GM18498 (cell line): ENCODE results near the gene HIPK2.

ENCODE experiments used
- ATAC-seq: cut with Tn5 transposase; IDR thresholded peaks from one replicate; pipeline ENCODE4 v1.9.1; 2021; ENCODE audit warnings: mild to moderate bottlenecking, moderate library complexity; ENCODE audit not compliant: unreplicated experiment

Gene HIPK2

DNA sequence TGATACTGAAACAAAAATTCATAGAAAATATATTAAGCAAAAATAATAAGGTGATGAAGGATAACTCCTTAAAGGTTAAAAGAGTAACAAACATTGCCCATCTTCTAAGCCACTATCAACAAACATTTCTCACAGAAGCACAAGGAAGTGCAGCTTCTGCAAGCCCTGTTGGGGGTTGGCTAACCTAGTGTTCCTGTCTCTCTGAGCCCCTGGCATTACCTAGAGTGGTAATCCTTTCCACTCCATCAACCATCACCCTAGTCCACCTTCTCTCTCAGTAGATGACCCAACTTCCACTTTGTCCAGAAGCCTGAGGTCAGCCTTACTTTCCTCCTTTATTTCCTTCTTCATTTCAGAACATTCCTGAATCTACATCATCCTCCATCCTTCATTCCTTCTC, 59.7 kb downstream of the HIPK2 start:
- ATAC-seq: no peak

DNA sequence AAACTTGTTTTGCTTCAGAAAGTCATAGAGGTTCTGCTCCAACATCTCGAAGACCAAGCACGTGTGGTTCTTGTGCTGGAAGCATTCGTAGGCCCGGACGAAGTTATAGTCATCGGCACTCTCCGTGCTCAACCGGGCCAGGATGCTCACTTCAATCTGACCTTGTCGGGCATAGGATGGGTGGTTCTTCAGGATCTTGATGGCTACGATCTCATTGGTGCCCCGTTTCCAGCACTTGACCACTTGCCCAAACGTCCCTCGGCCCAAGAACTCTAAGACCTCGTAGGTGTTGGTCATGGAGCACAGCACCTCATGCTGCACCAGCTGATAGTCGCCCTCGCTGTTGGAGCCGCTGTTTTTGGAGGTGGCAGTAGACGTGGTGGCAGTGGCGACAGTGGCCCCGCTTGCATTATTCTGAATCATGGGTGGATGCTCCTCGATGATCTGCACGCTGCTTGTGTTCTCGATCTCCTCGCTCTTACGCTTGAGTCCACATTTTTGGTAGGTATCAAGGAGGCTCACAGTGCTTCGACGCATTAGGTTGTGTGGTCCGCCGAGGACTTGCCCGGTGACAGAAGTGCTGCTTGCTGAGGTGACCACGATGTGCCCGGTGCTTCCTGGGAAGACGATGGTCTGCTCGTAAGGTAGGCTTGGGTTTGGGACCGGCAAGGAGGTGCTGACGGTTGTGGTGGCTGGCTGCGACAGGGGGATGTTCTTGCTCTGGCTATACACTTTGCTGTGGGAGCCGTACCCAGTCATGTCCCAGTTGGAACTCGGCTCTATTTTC, 61.4 kb downstream of the HIPK2 start:
- no peak for ATAC-seq

DNA sequence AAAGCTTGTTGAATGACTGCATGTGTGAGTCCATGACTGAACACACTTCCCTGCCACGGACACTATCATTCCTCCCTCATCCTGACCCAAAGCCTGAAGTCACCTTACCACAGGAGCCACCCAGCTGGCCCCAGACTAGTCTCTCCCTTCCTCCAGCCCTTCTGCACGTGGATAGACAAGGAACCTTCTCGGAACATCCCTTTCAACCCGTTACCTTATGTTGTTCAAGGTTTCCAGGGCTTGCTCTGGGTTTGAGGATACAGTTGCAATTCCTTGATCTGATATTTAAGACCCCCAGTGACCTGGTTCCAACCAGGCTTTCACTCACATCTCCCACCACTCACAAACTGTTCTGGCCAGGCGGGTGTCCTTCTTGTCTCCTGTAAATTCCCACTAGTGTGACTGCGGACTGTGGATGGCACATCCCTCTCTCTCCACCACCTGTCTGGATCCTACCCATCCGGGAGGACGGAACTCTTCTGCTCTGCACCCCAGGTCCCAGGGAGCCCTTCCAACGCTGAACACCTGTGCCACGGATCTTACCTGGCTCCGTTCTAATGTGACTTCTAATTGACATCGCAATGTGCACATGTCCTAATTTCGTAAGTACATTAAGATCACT, 62.5 kb downstream of the HIPK2 start:
- no peak for ATAC-seq

DNA sequence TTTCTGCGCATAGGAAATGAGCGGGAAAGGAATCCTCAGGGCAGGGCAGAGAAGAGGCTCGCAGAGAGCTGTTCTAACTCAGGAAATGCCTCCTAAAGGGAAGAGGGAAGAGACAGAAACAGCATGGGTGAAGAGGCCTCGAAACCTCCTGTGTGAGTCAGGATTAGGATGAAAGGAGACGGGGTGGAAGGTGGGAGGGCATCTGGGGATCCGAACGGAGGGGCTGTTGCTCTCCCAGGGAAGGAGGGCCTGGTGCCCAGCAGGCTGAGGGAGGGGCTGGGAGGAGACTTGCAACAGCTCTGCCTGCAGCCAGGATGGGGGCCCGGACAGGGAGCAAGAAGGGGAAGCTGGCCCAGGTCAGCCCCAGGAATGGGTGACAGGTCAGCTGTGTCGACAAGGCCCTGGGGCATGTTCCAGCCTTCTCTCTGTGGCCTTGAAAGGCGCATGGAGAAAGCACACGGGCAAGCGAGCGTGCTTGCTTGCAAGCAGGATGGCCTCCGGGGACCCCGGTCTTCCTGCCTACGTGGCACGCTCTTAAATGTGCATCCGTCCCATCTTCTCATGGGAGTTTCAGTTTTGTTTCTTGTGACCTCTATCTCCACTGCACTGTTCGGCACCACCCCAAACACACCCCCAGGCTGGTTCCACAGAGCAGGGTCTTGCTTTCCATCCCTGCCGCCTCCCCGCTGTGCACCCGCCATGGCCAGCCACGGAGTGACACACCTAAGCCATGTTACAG, 63.5 kb downstream of the HIPK2 start:
- peak; percentile 94 for ATAC-seq

DNA sequence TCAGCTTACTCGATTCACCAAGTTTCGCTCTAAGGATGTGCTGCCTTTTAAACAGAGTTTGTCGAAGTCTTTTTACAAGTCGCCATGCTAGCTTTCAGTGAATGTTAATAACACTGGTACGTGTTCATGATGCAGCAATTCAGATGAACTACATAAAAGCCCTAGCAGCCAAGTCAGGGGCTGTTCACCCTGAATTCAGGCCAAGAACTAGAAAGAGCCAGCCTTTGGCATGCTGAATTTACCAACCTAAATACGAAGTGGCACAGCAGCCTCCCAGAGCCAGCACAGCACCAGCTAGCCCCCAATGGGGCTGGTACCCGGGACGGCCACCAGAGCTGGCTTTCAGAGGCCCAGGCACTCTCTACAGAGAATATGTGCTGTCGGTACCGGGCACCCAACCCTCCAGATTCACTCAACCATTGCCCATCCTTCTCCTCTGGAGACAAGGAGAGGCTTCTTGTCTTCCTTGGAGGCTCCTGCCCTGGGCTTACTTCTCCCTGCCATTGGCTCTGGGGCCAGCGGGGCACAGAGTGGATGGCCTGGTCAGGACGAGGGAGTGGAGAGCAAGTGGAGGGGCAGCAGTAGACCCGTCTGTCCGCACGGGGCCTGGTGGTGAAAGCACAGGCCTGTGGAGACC, 64.2 kb downstream of the HIPK2 start:
- no peak for ATAC-seq

DNA sequence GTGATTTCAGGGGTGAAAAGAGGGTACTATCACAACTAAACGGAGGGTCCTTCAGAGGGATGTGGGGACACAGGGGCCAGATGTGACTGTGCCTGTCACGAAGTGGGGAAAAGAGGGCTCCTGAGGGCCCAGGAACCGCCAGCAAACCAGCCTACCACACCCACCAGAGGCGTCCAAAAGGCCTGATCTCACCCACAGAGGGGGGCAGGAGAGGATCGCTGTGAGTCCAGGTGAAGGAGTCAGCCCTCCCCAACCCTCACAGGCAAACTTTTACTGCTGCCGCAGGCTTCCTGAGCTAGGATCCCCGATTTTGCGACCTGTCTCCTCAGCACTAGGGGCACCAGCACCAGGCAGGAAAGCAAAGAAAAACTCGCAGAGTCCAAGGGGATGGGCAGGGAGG, 64.7 kb downstream of the HIPK2 start:
- ATAC-seq: no peak

DNA sequence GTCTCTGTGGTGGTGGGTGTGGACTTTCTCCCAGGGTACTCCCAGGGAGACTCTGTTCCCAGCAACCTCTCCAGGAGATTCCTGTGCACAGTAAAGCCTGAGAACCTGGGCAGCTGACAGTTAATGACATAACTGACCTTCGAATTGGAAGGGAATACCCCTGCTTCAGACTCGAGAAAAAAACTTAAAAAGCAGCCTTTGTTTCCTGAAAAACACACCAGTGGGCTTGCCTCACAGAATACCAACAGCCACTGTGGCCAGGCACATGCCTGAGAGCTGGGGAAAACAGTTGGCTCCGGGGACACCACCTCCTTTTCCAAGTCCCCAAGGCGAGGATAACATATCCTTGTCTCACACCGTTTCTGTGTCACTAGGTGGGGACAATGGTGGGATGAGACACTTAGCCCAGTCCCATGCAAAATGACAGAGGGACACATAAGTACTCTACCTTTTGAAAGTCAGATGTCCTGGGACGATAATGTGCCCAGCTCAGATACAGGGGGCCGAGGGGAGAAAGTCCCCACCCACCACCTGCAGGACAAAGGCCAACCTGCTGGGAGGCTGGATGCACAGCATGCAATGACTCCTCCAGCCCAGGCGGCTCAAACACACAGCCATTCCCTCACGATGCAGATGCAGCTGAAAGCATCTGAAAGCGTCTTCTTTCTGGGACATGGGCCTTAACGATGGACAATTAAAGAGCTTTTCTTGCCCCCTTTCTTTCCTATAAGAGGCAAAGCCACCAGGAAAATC, 65.6 kb downstream of the HIPK2 start:
- ATAC-seq: no peak

DNA sequence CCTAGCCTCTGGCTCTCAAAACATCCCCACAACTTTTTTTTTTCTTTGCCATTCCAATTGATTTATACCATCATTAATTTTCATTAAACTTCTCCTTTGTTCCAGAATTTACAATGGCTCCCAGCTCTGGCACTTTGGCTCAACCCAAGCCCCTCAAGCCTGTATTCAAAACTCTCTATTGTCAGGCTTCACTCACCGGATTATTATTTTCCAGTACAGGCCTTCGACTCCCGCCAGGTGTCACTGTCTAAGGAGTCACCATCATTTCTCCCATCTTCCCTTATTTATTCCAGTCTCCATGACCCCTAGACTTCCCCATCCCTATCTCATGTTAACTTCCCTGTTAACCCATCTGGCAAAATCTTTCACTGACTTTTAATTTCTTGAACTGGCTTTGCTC, 67.8 kb downstream of the HIPK2 start:
- no peak for ATAC-seq

DNA sequence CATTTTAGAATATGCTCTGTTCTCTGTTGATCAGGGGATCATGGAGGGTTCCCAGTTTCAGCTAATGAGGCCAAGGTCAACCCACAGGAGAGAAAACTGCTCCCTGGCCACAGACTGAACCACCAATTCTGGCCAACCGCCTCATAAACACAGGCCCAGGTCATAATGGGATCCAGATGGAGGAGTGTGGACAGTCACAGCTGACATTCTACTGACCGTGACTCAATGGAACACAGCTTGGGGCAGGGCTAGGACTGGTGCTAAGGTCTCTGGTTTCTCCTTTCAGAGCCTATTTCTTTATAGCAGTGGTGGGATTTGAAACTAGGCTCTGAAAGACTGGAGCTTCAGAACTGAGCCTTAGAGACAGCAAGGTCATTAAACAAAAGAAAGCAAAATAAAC, 68.3 kb downstream of the HIPK2 start:
- no peak for ATAC-seq

DNA sequence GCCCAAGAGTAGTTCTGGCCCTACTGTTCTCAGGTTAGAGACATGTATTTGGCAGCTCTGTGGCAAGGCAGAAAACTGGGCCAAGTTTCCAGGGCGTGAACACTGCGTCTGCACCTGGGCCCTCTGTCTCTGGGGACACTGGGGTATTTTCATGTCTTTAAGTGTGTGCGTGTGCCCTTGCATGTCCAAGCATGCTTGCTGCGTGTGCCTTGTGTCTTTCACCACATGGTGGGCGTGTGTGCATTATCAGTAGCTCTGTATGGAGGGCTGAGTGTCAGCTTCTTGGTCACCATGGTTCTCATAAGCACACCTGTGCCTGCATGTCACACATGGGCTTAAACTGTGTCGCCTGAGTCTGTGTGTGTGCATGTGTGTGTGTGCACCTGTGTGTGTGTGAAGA, 69.3 kb downstream of the HIPK2 start:
- peak; percentile 63 for ATAC-seq

DNA sequence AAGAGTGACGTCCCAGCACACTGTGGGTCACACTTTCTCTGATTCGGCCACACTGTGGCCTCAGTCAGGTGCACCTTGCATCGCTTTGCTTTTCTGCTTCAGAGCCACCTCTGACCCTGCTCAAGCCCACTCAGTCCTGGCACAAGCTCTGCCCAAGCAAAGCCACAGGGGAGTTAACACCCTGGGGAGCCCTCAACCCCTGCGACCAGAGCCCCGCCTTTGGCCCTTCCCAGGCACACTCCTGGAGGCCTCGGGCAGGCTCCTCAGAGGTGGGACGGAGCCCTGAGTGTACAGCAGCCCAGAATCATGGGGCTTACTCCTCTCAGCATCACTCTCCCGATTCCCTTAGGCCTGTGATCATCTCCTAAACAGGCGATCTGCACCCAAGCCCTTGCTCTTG, 71.0 kb downstream of the HIPK2 start:
- no peak for ATAC-seq

DNA sequence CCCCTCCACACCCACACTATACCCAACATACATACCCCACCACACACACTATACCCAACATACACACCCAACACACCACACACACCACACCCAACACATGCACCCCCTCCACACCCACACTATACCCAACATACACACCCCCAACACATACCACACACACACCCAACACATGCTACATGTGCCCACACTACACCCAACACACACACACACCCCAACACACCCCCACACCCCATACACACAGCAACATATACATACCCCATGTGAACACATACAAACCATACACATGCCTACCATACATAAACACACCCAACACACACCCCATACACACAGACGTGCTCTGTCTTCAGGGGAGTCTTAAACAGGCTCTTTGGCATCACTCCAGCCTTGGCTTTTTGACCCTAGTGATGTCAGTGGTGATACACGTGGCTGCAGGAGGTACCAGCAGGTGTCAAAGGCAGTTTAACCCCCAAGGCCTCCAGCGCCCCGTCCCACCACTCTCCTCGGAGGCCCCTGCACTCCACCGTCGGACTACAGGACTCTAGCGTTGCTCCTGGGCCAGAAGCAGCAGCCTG, 73.4 kb downstream of the HIPK2 start:
- ATAC-seq: no peak

DNA sequence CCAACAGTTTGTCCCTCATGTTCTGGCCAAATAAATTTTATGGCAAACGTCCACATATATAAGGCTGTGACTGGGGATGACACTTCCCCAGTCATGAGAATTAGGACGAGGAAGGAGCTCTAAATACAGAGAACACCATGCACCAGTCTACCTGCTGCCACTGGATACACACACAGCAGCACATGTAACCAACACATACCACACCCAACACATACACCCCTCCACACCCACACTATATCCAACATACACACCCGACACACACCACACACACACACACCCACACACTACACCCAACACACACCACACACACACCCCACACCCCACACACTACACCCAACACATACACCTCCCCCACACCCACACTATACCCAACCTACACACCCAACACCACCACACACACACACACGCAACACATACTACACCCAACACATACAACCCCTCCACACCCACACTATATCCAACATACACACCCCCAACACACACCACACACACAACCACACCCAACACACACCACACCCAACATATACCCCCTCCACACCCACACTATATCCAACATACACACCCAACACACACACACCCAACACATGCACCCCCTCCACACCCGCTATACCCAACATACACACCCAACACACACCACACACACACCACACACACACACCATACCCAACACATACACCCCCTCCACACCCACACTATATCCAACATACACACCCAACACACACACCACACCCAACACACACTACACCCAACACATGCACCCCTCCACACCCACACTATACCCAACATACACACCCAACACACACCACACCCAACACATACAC, 74.1 kb downstream of the HIPK2 start:
- ATAC-seq: peak; percentile 8

DNA sequence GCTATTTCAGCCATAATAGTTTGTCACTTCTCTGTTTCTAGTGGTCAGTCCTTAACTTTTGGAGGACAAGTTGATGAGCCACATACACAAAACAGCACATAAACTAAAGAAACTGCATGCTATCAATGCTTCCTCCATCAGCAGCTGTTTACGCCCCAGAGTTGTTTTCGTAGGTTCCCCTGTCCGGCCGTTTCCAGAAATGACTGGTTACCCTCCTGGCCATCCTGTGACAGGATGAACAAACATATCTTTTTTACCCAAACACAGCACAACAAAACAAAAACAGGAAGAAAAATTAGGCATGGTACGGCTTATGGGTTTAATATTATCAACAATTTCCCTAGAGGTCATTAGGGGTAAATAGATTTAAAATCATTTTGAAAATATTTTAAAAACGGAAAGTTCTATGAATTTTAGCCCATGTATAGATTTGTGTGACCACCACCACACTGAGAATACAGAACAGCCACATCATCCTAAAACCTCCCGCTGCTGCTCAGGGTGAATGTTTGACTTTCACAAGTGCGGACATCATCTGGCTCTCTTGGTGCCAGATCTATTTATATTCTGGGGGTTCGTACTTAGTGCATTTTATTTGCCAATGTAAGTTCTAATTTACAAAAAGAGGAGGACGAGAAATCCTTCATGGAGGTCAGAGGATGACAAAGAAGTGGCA, 74.8 kb downstream of the HIPK2 start:
- peak; percentile 69 for ATAC-seq

DNA sequence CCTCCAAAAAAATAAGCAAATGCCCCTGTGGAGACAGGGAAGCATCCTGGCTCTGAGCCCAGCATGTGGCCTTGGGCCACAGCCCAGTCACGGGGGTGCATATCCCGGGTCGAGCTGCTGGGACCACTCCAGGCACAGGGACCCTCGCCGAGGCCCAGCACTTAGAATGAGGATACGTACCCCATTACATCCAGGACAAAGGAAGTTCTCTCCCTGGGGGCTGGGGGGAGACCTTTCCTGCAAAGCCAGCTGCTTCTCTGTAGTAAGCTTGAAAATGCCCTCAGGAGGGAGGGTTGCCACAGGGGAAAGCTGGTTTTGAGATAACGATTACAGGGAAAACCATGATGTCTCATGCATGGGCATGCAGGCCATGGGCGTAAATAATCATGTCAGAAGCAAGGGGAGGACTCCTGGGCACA, 75.5 kb downstream of the HIPK2 start:
- ATAC-seq: no peak

DNA sequence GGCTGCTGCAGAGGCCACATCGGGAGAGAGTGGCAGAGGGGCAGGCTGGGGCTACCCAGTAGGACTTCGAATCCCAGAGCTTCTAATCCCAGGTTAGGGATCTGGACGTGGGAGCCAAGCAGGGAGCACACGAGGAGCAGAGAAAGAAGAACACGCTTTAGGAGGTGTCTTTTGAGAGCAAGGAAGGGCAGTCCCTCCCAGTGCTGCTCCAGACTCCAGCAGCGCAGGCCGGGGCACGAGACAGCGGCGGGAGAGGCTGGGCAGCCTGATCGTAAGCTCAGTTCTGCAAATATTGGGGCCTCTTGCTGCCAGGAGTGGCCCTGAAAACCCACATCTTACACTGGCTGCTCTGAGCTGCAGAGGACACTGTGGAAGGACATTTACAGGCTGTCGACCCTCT, 75.9 kb downstream of the HIPK2 start:
- ATAC-seq: no peak

DNA sequence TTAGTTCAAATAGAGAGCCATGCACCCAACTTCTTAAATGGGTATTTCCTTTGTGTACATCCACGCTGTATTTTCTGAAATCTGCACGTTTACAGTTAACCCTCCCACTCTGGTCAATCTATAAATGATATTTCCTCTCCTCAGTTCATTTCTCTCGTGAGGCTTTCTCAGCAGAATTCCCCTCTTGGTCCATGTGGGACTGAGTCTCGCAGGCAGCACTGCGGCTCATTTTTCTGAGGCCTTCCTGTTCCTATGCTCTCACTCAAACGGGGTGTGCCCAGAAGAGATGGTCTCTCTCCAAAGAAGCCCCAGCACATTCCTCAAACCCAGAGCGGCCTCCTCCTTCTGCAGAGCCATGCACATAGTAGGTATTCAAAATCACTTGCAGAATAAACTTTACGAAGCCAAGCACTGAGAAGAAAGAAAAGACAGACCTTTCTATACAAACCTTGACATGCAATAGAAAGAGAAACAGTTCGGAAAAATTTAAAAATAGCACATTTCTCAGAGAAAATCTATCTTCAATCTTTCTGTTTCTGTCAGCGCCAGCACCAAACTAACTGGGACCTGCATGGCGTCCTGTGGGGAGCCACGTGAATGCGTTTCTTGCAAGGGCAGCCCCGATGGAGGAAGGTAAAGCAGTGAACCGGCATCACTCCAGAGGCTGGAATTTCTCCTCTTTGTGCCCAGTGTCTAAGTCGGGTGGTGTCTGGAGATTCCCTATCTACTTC, 77.1 kb downstream of the HIPK2 start:
- no peak for ATAC-seq
